Measurements from ENCODE around the gene DVL3.
"Not testable (repeated sequence)": the region's sequence is repeated elsewhere in the genome, so short reads cannot be mapped to it uniquely, and the experiment has no call there.

Gene DVL3

GRCh38 chr3:184156522-184156955, 1.4 kb downstream of the DVL3 start:
- DNase-seq = no peak

- no peak for DNase-seq
These were observed 2.0 kb downstream of the DVL3 start for GRCh38 chr3:184157206-184157605.

GRCh38 chr3:184158404-184158803, 3.2 kb downstream of the DVL3 start:
- no peak for DNase-seq

- no peak for DNase-seq
These were observed 5.3 kb downstream of the DVL3 start for GRCh38 chr3:184160456-184160855.

GRCh38 chr3:184162571-184163070, 7.4 kb downstream of the DVL3 start:
- DNase-seq = not testable (repeated sequence)

GRCh38 chr3:184164648-184165330, 9.6 kb downstream of the DVL3 start:
- no peak for DNase-seq

GRCh38 chr3:184165543-184165942, 10.4 kb downstream of the DVL3 start:
- DNase-seq = no peak

GRCh38 chr3:184166671-184167070, 11.5 kb downstream of the DVL3 start:
- no peak for DNase-seq

GRCh38 chr3:184167786-184168185, 12.6 kb downstream of the DVL3 start:
- no peak for DNase-seq

- DNase-seq = no peak
These were observed 13.4 kb downstream of the DVL3 start for GRCh38 chr3:184168363-184169120.

- DNase-seq = no peak
These were observed 15.0 kb downstream of the DVL3 start for GRCh38 chr3:184169896-184170875.

- DNase-seq = no peak
These were observed 16.4 kb downstream of the DVL3 start for GRCh38 chr3:184171562-184171961.

- DNase-seq = no peak
These were observed 17.6 kb downstream of the DVL3 start for GRCh38 chr3:184172681-184173373.

- DNase-seq = no peak
These were observed 18.2 kb downstream of the DVL3 start for GRCh38 chr3:184173374-184173722.

GRCh38 chr3:184174284-184174645, 19.1 kb downstream of the DVL3 start:
- no peak for DNase-seq

- peak; percentile 95 for DNase-seq
These were observed 19.7 kb downstream of the DVL3 start, which contains the start of gene AP2M1 for GRCh38 chr3:184174646-184175492. Gene AP2M1, plus strand, starts transcription at chr3:184174855. Its CDS starts 2,139 bp downstream, at chr3:184176994.

- no peak for DNase-seq
These were observed 20.3 kb downstream of the DVL3 start for GRCh38 chr3:184175506-184175905.

GRCh38 chr3:184175981-184176376, 20.8 kb downstream of the DVL3 start:
- no peak for DNase-seq

- DNase-seq = no peak
These were observed 21.5 kb downstream of the DVL3 start for GRCh38 chr3:184176377-184177330.

- DNase-seq = no peak
These were observed 22.2 kb downstream of the DVL3 start for GRCh38 chr3:184177331-184177731.
